ENCODE measurements around the gene MYBBP1A.

- TF ChIP-seq CTCF (IDR thresholded peaks at IDR 0.05 in 4 of 5, conservative IDR thresholded peaks at IDR 0.05 in 1 of 5) (no peak), POLR2A (IDR thresholded peaks at IDR 0.05) (no peak)
These were observed 19.4 kb upstream of the MYBBP1A start for GRCh38 chr17:4574448-4575045.
